Right renal pelvis (tissue), 4 donors: ENCODE results near the gene SPINK9. TPM values are rescaled to one million over a fixed set of nuclear protein-coding genes. Genes with fewer than 3 reads are reported as not detected.
"Not testable (repeated sequence)": the region's sequence is repeated elsewhere in the genome, so short reads cannot be mapped to it uniquely, and the experiment has no call there.

ENCODE experiments used
- DNase-seq, 4 donors: peaks; one replicate each; pipeline ENCODE4 v3.0.0-alpha.2; 2013; ENCODE audit warnings: low read depth in 4 of 4, low spot score in 3 of 4, missing footprints in 1 of 4
- polyA plus RNA-seq, 4 donors: library from polyadenylated mRNA; unstranded; fragments of 120-200 nt; gene quantifications; one replicate each; pipeline ENCODE4 v1.2.1, GENCODE V29; 2013; ENCODE audit not compliant: insufficient read length in 4 of 4

SPINK9 gene
- polyA plus RNA-seq = under 1 TPM in 2 of 4 donors, not detected in 2; 0.13 to 0.39 TPM

DNA sequence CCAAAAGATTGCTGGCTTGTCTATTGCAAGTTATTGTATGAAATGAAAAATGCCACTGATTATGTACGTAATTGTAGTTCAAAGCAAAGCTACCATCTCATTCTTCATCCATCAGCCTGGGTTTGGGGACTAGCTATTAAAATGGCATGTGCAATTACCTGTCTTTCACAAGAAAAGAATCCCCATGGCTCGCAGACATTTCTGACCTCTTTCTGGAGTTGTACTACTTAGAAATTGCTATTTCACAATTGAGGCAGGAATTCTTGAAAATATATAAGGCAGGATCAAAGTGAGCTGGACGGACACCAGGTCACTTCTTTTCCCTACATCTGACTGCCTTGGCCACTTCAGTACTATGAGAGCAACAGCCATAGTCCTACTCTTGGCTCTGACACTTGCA lies at the start of gene SPINK9:
Gene SPINK9 (plus strand): TSS at position 301 of the 400 bp plus-strand sequence. CDS start 55 bp downstream, at position 356.
- no peak for DNase-seq

DNA sequence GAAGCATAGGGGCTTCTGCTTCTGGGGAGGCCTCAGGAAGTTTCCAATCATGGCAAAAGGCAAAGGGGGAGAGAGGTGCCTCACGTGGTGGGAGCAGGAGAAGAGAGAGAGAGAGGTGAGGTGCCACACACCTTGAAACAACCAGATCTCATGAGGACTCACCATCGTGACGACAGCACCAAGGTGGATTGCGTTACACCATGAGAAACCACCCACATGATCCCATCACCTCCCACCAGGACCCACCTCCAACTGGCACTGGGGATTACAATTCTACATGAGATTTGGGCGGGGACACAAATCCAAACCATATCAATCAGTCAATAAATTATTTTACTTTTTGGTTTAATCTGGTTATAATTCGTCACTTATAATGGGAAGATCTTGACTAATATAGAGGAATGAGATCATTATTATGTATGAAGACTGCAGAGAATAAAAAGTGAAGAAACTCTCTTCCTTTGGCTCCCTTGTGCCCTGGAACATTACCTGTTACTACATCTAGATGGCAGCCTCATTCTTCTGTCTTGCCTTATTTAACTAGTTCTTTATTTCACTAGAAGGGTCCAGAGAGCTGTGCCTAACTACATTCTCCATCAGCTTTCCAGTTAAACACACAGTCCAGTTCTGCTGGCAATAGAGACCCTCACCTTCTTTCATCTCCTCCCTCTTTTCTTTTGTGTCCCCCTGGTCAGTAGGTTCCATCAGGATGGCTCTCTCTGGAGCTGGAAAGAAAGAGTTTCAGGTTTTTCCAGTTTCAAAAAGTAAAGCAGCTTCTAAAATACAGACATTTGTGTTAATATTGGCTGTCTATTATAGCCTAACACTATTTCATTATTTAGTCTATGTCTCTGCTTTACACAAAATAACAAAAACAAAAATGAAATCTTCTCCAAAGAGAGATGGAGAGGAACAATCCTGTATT lies 44.8 kb upstream of the SPINK9 start:
- DNase-seq = no peak

- DNase-seq = no peak
Measured at GRCh38 chr5:148297731-148298130, 37.6 kb upstream of the SPINK9 start.

DNA sequence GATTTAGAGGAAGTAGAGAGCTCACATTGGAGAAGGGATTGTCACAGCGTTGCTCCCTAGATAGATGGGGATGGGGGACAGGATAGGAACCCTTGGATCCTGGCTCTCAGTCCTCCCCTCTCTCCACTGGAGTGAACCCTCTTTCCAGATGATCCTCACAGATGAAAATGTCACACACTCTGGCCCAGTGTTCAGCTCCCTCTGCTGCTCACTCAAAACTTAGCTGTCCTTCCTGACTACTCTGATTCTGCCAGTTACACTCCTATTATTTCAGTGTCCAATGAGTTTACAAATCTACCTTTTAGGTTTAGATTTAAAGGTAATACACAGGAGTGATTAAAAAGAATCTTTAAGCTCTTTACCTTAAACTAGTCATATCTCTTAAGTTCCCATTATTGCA lies 28.9 kb upstream of the SPINK9 start:
- no peak for DNase-seq

DNA sequence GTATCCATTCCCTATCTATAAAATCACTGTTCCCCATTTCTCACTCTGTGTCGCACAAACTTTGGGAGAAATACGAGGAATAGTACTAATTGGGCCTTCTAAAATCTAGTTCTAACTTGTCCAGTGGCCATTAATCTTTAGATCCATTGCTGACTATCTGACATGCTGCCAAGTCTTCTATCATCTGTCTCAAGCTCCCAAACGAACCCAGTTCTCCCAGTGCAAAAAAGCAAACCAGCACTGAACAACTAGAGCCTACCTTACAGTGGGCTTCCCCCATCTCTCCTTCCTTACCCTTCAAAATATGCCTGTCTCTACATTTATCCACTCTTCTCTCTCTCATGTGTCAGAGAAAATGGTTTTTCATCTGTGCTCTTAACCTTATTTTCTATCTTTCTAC lies 26.3 kb upstream of the SPINK9 start:
- no peak for DNase-seq

- no peak for DNase-seq
Measured at GRCh38 chr5:148309746-148310145, 25.6 kb upstream of the SPINK9 start.

GRCh38 chr5:148311484-148311883 lies 23.9 kb upstream of the SPINK9 start:
- DNase-seq = no peak

DNA sequence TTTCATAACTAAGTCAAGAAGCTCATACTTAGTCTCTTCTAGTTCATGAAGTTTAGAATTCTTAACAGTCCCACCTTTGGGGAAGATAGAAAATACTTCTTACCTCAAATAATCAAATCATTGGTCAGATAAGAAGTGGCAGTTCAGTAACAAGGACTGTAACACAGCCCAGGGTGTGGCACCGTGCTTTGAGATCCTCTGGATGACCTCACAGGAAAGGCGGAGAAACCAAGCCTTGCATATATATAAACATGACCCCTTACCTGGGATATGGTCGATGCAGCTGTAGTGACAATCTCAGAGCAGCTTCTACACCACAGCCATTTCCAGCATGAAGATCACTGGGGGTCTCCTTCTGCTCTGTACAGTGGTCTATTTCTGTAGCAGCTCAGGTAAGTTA lies 23.2 kb upstream of the SPINK9 start, which contains the start of gene SPINK7:
Gene SPINK7 (plus strand): TSS at position 271 of the 400 bp plus-strand sequence. CDS start 61 bp downstream, at position 332.
- DNase-seq = no peak

DNA sequence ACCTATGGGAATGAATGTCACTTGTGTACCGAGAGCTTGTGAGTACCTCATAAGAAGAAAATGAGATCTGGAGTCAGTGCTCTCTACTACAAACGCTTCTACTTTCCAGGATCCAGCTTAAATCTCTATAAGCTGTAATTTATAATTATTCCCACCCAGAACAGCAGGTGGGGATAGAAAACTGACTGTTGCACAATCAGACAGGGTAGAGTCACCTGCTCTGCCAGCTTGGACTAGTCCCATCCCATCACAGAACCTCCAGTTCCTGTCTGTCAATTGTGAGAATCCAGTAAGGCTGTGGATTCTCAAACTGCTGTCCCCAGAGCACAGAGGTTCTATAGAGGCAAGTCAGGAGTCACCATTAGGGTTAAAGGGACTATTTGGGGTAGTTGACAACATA lies 21.2 kb upstream of the SPINK9 start:
- no peak for DNase-seq

DNA sequence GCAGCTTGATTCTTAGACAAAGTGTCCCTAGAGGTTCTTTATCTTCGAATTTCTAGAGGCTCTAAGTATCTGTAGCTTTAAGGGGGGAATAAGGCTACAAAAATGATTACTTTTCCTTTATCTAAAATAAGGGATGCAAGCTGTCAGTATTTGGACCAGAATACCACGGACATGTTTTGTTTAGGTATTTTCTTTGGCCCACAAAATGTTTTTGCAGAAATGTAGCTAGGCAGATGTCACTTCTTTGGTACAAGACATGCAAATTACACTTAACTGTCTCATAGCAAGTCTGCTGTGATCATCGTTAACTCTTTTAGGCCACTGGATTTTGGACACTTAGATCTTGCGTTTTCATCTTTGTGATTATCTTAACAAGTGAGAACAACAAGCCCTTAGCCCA lies 20.6 kb upstream of the SPINK9 start:
- no peak for DNase-seq

GRCh38 chr5:148320011-148320963 lies 15.1 kb upstream of the SPINK9 start:
- DNase-seq = not testable (repeated sequence)

DNA sequence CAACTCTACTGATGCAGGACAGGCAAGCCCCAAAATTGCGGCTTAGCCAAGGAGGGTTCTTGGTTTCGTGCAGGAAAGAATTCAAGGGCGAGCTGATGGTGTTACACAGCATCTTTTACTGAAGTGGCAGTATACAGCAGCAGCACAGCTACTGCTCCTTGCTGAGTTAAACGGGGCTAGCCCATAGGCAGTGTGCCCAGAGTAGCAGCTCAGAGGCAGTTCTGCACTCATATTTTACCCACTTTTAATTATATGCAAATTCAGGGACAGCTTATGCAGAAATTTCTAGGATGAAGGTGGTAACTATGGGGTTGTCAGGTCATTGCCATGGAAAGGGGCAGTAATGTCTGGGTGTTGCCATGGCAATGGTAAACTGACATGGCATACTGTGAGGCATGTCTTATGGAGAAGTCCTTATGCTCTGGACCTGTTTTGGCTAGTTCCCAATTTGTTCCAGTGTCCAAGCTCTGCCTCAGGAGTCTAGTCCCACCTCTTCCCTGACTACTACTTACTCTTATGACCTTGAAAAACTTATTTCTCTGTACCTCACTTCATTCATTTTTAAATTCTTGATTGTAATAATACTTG lies 2.0 kb upstream of the SPINK9 start:
- no peak for DNase-seq

DNA sequence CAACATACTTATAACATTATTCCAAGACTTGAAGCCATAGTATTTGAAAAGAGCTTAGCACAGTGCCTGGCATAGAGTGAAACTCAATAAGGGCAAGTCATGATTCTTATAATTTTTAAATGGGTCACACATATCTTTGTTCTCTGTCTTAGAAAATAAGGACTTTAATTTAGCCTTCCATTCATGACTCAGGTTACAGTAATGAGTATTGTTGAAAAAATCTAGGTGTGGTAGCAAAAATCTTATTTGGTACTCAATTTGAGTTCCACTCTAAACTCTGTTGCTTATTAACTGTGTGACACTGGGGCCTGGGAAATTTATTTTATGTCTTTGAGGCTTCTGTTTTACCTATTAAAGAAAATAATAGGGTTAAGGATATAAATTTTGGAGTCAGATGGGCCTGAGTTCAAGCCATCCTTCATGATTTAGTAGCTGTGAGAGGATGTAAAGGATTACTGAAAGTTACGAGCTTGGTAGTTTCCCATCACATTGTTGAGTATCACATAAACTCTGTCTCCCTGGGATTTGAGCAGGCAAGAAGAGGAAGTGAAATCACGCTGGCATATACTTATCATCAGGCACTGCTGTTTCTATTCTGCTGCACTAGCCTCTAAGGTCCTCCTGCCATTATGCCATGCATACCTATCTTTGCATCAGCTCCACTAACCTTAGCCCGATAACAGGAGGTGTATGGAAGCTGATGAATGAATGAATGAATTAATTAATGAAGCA lies 1.5 kb downstream of the SPINK9 start:
- DNase-seq = no peak

DNA sequence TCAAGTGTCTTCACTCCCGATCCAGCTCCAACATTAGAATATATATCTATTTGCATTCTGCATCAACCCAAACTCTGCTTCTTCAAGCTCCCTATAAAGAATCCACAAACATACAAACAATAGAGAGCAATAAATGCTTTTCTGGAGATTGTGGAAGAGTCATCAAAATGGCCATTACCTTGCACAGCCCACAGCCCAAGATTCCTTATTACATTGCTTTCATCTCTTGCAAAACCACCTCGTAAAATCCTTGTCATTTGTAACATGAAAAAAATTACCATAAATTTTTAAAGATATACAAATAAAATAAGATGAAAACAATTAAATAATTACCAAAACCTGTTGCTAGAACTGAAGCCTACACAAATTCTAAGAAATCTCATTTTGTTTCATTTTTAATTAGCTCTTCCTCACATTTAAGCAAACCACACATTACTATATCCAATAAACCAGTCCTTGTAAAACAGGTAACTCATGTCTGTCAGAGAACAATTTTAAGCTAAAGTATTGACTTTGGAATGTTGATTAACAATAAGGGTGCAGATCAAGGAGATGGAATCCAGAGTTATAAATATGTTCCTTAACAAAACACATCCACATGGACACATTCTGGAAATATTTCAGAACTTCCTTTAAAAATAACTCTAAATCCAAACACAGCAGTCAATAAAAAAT lies 7.1 kb downstream of the SPINK9 start:
- DNase-seq = no peak

GRCh38 chr5:148343046-148343407 lies 7.7 kb downstream of the SPINK9 start:
- DNase-seq = no peak

GRCh38 chr5:148343603-148344487 lies 8.5 kb downstream of the SPINK9 start:
- no peak for DNase-seq

DNA sequence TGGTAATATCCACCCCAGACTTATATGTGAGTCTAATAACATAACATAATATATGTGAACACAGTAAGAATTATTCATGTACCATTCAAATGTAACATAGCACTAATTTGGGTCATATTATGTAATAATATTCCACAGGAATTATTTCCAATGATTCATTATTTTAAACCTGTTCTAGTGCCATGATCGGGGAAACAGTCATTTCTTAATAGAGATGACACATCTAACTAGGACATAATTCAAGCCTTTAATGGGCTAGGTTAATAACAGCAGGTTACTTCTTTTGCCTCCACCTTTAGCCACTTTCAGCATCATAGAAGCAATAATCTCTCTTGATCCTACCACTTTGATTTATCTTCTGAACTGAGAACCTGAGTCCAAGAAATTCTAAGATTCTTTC lies 12.3 kb downstream of the SPINK9 start:
- DNase-seq = no peak

DNA sequence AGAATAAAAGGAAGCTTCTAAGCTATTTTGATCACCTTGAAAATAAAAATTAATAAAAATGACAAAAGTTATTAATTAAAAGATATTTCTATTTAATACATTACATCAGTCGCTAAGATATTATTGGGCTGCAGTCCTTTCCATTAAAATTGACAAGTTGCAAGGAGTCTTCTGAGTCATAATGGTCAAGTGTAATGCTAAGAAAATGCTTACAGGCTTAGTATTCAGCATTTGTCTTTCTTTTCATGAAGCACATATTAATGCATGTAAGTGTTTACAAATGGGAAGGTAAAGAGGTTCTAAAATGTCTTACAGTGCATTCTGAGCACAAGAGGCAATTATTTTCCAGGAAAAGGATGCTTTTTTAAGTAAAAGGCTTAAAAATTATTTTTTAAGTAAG lies 17.3 kb downstream of the SPINK9 start:
- no peak for DNase-seq

- no peak for DNase-seq
Measured at GRCh38 chr5:148353634-148354033, 18.3 kb downstream of the SPINK9 start.
